ENCODE results near the gene POLR3E. TPM values are rescaled to one million over a fixed set of nuclear protein-coding genes. Genes with fewer than 3 reads are reported as not detected.

The POLR3E gene
- total RNA-seq, 1 experiment from 2014 or later, result 65.0 TPM

- no peaks in the 10 kb centered on the region for H3K9me2 ChIP-seq (ENCODE audit: insufficient read depth)
- peaks cover 25 to 29% of the 10 kb centered on the region in 2 experiments for H3K36me3 ChIP-seq (ENCODE audit: control insufficient read depth in 1 of 2, insufficient read depth in 2 of 2, low read length in 2 of 2)
- no TSS peak for BruUV-seq (replicated peaks)
- no peaks in the 10 kb centered on the region for H3K27me3 ChIP-seq (ENCODE audit: insufficient read depth, low read length)
- DNase-seq (ENCODE audit: low read depth, low spot score), result no peak
- RAD21 ChIA-PET (ENCODE audit: low non-redundant PET in 1 of 2, low total read pairs in 2 of 2, uncharacterized antibody in 2 of 2, unreplicated experiment in 2 of 2), result no interaction called here
- H3K27ac ChIP-seq (ENCODE audit: low read depth, low read length), result no peak overlapping the region
- no peak overlapping the region for H3K9ac ChIP-seq (ENCODE audit: low read length)
- no peak overlapping the region for H3K4me3 ChIP-seq (replicated peaks in 1 of 2; ENCODE audit: low read depth in 1 of 2, low read length in 2 of 2)
- no peak overlapping the region for H2AFZ ChIP-seq (ENCODE audit: low read depth, low read length, poor library complexity, severe bottlenecking)
- ATAC-seq, result no peak
- POLR2A ChIA-PET, result no interaction called here
- intact Hi-C loops (cut with micrococcal nuclease), result loop anchor here (5.0 to 10.0 kb wide), 4 partner anchors 61 to 1019 kb away; no protein-coding TSS in a partner anchor
- H3K79me2 ChIP-seq (ENCODE audit: insufficient read depth, low read length), result peaks cover 11% of the 10 kb centered on the region; the same call in 1 of the 2 replicates
- H3K4me1 ChIP-seq (ENCODE audit: control insufficient read depth in 1 of 2, insufficient read depth in 2 of 2, low read length in 2 of 2), result no peaks in the 10 kb centered on the region
- no peak overlapping the region for H3K4me2 ChIP-seq (ENCODE audit: low read length)
- TF ChIP-seq EGR1 (IDR thresholded peaks at IDR 0.05; ENCODE audit: low read depth) (no peak), SP1 (IDR thresholded peaks at IDR 0.05; ENCODE audit: low read depth) (no peak), POLR2AphosphoS5 (IDR thresholded peaks at IDR 0.05; ENCODE audit: low read depth, low read length) (no peak), SRF (IDR thresholded peaks at IDR 0.05; ENCODE audit: low read depth) (no peak), ZNF274 (IDR thresholded peaks at IDR 0.05; ENCODE audit: low read depth, low read length) (no peak), EZH2phosphoT487 (IDR thresholded peaks at IDR 0.05; ENCODE audit: borderline replicate concordance) (no peak), POLR2A (IDR thresholded peaks at IDR 0.05; ENCODE audit: borderline replicate concordance, extremely low read depth, insufficient read depth, insufficient read length) (no peak), RAD21 (IDR thresholded peaks at IDR 0.05; ENCODE audit: low read depth) (no peak), YY1 (IDR thresholded peaks at IDR 0.05; ENCODE audit: extremely low read depth, insufficient replicate concordance, low read depth, low read length) (no peak), EZH2 (IDR thresholded peaks at IDR 0.05) (no peak), CBX3 (IDR thresholded peaks at IDR 0.05; ENCODE audit: low read depth) (no peak), CEBPB (IDR thresholded peaks at IDR 0.05; ENCODE audit: low read depth) (no peak), JUND (IDR thresholded peaks at IDR 0.05) (no peak)
- TF ChIP-seq, protein P1, sequence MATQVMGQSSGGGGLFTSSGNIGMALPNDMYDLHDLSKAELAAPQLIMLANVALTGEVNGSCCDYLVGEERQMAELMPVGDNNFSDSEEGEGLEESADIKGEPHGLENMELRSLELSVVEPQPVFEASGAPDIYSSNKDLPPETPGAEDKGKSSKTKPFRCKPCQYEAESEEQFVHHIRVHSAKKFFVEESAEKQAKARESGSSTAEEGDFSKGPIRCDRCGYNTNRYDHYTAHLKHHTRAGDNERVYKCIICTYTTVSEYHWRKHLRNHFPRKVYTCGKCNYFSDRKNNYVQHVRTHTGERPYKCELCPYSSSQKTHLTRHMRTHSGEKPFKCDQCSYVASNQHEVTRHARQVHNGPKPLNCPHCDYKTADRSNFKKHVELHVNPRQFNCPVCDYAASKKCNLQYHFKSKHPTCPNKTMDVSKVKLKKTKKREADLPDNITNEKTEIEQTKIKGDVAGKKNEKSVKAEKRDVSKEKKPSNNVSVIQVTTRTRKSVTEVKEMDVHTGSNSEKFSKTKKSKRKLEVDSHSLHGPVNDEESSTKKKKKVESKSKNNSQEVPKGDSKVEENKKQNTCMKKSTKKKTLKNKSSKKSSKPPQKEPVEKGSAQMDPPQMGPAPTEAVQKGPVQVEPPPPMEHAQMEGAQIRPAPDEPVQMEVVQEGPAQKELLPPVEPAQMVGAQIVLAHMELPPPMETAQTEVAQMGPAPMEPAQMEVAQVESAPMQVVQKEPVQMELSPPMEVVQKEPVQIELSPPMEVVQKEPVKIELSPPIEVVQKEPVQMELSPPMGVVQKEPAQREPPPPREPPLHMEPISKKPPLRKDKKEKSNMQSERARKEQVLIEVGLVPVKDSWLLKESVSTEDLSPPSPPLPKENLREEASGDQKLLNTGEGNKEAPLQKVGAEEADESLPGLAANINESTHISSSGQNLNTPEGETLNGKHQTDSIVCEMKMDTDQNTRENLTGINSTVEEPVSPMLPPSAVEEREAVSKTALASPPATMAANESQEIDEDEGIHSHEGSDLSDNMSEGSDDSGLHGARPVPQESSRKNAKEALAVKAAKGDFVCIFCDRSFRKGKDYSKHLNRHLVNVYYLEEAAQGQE (IDR thresholded peaks at IDR 0.05; ENCODE audit: low read depth), result no peak
- CTCF ChIA-PET, result no interaction called here
- H3K9me3 ChIP-seq (ENCODE audit: control insufficient read depth in 1 of 2, insufficient read depth in 1 of 2, low read depth in 1 of 2, low read length in 2 of 2), result no peaks in the 10 kb centered on the region
- H4K20me1 ChIP-seq (ENCODE audit: insufficient read depth), result no peaks in the 10 kb centered on the region
Observed at GRCh38 chr16:22323173-22323958, 26.2 kb downstream of the POLR3E start.
